HTR-8/SVneo (cell line): ENCODE data around the gene NPAS3.

Experiments used
- DNase-seq: peaks from one replicate; pipeline ENCODE4 v3.0.0; 2011; ENCODE audit warnings: low spot score, mixed read lengths; ENCODE audit not compliant: insufficient read length
- FAIRE-seq: peaks from 2 replicates; lab custom pipeline; 2011; peaks lifted over from hg19 to GRCh38; lab: Jason Lieb, UNC

Gene NPAS3

GRCh38 chr14:33287189-33287588 is 348.5 kb downstream of the NPAS3 start:
- FAIRE-seq: no peak
- no peak for DNase-seq

- no peak for DNase-seq
- FAIRE-seq: no peak
These were observed 352.0 kb downstream of the NPAS3 start for GRCh38 chr14:33290641-33291040.

DNA sequence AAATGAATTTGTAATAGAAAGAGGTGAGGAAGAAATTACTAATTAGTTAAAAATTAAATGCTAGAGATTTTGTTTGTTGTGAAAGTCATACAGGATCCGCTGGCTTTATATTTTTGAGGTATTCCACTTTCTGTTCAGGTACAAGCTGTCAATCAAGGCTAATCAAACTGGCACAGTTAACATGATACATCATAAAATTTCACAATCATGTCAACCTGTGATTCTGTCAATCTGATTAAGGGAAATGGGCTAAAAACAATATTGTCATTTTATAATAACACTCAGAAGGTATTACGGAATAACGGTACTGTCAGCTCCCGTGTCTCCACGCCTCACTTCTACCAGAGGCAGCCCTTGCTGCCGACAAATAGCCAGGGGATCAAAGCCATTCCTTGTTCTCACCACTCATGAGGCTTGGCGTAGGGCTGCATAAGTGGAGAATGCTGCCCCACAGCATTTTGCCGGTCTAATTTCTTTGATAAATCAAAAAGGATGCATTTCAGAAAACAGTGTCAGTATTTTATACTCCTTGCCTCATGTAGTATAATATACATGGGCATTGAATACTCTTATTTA is 352.9 kb downstream of the NPAS3 start:
- no peak for FAIRE-seq
- no peak for DNase-seq

DNA sequence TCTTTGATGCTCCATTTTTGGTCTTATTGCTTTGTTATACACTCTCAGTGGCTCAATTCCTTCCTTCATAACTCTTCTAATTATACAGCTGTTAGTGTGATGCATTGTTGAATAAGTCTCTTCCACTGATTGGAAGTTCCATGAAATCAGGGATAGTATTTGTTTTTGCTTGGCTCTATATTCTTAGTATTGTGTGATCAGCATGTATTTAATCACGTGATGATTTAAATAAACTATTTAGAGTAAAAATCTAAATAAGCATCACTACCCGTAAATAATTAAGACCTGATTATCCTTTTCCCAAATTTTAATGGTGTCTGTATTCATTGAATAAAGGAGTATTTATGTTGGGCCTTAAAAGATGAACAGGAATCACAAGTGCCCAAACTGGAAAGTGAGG is 355.7 kb downstream of the NPAS3 start:
- no peak for DNase-seq
- FAIRE-seq: no peak

GRCh38 chr14:33297565-33297964 is 358.9 kb downstream of the NPAS3 start:
- FAIRE-seq (no peak), DNase-seq (no peak)

DNA sequence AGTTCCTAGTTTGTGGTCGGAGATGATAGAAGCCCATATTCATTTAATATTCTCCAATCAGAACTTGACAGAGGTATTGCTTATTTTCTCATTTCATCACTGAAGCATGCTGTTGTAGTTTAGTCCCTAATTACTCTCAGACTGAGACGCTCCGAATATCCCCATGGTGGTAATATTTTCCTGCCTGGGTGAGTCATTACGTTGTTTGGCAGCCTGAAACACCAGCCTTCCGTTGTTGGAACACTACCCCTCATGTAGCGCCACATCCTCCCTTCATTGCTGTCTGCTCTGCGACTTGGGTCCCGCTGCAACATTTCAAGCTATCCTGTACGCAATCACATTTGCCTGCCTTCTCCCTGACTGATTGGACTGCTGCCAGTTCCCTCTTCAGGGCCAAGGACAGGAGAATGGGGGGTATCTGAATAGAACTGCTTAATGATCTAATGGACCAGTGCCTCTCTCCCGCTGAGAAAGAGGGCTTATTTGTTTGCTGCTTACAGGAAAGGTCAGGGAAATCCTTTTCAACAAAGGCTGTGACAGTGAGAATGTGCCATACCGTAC is 369.1 kb downstream of the NPAS3 start:
- DNase-seq (no peak), FAIRE-seq (no peak)

GRCh38 chr14:33309106-33309505 is 370.4 kb downstream of the NPAS3 start:
- FAIRE-seq (no peak), DNase-seq (no peak)

- DNase-seq (no peak), FAIRE-seq (no peak)
These were observed 376.5 kb downstream of the NPAS3 start for GRCh38 chr14:33315217-33315616.

DNA sequence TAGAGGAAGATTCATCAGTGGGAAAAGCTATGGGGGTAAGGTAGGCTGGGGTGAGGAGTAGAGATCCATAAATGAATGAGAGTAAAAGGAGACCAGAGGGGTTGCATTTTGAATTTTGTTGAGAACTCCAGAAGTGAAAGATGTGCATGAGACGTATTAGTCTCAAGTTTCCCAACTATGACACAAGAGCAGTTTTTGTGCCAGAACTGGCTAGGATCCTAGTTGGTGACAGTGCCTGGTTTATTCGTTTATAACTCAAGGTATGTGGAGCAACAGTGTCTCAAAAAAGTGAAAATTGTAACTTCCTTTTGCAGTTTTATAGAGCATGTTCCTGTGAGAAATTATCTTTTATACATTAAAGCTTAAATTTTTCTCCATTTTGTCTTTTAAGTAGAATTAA is 377.0 kb downstream of the NPAS3 start:
- no peak for DNase-seq
- FAIRE-seq: no peak

DNA sequence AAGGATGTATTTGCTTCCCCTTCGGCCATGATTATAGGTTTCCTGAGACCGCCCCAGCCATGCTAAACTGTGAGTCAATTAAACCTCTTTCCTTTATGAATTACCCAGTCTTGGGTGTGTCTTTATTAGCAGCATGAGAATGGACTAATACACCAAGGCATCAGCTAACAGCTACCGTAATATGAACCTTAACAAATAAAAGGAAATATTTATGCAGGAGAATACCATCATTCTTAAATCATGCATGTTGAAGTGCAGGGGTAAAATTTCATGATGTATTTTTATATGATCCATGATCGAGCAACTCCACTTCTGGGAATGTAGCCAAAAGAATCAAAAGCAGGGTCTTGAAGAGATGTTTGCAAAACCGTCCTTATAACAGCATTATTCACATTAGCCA is 379.0 kb downstream of the NPAS3 start:
- FAIRE-seq (no peak), DNase-seq (no peak)

- DNase-seq (no peak), FAIRE-seq (no peak)
These were observed 385.3 kb downstream of the NPAS3 start for GRCh38 chr14:33323979-33324378.

- no peak for DNase-seq
- no peak for FAIRE-seq
These were observed 392.7 kb downstream of the NPAS3 start for GRCh38 chr14:33331176-33331949.

DNA sequence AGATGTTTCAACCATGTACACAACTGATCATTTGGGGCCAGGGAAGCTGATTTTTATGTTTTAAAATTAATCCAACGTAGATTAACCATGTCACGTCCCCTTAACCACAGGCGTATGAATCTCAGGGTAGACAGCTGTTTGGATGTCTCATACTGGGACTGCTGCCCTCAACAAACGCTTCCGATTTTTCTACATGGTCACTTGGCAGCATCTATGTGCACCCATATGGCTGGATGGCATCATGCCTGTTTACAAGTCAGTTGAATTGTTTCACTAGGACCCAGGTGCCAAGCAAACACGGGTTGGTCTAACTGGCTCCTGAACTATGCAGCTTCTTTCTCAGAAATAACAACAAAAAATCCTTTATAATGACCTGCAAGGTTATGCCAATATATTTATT is 393.8 kb downstream of the NPAS3 start:
- no peak for FAIRE-seq
- no peak for DNase-seq

GRCh38 chr14:33335366-33335765 is 396.7 kb downstream of the NPAS3 start:
- no peak for FAIRE-seq

GRCh38 chr14:33342299-33342974 is 403.8 kb downstream of the NPAS3 start:
- DNase-seq: no peak
- no peak for FAIRE-seq

More at GRCh38 chr14:33335366-33335765, 396.7 kb downstream of the NPAS3 start:
- DNase-seq: no peak

- FAIRE-seq (no peak), DNase-seq (no peak)
These were observed 404.3 kb downstream of the NPAS3 start for GRCh38 chr14:33343016-33343415.

GRCh38 chr14:33347796-33348195 is 409.1 kb downstream of the NPAS3 start:
- DNase-seq (no peak), FAIRE-seq (no peak)

- DNase-seq: no peak
- FAIRE-seq: no peak
These were observed 409.8 kb downstream of the NPAS3 start for GRCh38 chr14:33348510-33348909.

DNA sequence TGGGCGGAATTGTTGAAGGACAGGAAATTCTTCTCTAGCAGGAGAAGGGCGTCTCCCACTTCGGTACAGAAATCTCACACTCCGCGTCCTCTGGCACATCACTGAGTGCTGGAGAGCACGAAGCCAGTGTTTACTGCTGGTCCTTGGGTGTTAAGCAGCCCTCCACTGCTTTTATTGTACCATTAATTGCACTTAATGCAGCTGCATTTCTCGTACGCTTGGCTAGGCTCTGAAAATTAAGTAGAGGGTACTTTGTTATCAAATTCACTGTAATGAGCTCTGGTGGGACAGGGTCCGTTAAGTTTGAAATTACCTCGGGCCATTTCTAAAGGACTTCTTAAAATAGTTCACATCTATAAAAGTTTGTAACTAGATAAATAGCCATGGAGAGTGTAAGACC is 411.2 kb downstream of the NPAS3 start:
- DNase-seq (no peak), FAIRE-seq (no peak)

GRCh38 chr14:33350366-33350990 is 411.8 kb downstream of the NPAS3 start:
- FAIRE-seq (no peak), DNase-seq (no peak)

- DNase-seq: no peak
- no peak for FAIRE-seq
These were observed 414.1 kb downstream of the NPAS3 start for GRCh38 chr14:33352821-33353220.
